ENCODE data around the gene FGGY.
"Not testable (repeated sequence)": the region's sequence is repeated elsewhere in the genome, so short reads cannot be mapped to it uniquely, and the experiment has no call there.

Gene FGGY

DNA sequence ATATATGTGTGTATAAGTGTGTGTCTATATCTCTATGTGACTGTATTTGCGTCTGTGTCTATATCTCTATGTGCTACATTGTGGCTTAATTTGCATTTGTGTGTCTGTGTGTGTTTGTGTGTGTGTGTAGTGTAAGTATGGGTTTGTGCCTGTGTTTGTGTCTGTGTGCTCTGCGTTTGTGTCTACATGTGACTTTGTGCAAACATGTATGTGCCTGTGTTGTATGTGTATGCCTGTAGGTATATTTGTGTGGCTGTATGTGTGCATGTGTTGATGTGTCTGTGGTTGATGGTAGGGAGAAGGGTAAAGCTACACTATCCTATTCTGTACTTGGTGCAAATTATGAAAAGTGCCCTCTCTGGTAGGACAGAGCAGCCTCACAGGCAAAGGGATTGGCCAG, 7.3 kb upstream of the FGGY start:
- DNase-seq (ENCODE audit: low read depth): no peak

DNA sequence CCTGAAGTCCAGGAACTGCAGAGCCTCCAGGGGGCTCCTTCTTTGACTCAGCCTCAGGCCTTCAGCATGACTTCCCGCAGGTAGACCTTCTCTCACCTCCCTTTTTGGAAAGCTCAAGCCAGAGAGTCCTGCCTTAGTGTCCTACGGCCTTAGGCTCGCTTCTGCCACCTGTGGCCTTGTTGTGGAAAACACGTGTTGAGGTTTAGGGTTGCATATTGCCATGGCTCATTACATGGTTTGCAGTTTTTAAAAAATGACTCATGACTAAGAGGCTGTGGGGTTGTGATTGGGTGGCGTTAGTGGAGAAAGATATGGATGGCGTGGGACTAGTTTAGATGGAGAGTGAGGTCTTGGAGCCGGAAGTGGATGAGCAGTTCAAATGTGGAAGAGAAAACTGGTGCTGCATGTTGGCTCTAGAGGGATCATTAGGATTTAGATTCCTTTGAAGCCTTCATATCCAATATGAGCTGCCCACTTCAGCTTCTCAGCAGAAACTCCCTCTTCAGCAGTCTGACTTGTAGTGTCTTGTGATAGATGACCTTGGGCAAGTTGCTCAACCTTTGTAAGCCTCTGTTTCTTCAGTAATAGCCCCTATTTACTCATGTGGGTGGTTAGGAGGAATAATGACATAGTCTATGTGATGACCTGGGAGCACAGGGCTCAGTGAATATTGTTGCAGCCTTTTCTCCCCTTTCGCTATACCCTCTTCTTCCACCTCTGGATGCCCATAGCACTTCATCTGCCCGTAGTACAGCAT, 6.5 kb upstream of the FGGY start:
- no peak for DNase-seq (ENCODE audit: low read depth)

DNA sequence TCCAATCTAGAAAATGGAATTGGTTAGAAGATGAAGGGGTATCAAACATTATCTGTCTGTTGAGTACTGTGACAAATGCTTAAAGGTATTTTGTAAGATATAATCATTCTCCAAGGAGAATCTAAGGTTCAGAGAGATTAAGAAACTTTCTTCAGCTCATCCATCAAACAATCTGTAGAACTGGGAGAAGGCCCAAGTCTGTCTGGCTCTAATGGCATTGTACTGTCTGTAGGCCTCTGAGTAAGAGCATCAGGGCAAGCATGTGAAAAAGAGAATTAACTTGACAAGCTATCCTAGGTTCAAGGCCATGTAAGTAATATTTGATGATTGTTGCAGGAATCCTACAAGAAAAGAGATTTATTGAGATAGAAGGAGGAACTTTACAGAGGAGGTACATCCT, 5.3 kb upstream of the FGGY start:
- no peak for DNase-seq (ENCODE audit: low read depth)

DNA sequence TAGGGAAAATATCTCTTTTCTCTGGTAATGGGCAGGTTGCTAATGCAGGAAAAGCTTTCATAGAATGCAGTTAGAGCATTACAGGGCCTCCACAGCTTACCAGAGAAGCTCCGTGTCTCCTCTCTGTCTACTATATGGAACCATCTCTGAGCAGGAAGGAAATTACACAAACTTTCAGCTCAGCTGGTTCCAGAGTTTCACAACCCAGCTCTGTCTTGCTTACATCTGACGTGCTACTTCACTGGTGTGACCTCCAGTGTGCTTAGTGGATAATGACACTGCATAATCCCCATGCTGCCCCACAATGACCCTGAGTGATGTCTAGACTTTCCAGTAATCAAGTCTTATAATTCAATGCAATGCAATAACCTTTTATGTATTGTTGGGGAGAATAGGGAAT, 4.3 kb upstream of the FGGY start:
- DNase-seq (ENCODE audit: low read depth): no peak

DNA sequence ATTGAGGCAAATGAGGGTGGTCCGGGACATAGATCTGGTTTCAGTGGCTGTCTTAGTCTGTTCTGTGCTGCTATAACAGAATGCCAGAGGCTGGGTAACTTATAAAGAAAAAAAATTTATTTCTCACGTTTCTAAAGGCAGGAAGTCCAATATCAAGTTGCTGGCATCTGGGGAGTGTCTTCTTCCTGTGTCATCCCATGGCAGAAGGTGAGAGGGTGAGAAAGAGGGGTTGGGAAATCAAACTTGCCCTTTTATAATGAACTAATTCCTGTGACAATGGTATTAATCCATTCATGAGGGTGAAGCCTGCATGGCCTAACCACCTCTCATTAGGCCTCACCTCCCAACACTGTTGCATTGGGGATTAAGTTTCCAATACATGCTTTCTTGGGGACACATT, 3.7 kb upstream of the FGGY start:
- DNase-seq (ENCODE audit: low read depth): no peak

DNA sequence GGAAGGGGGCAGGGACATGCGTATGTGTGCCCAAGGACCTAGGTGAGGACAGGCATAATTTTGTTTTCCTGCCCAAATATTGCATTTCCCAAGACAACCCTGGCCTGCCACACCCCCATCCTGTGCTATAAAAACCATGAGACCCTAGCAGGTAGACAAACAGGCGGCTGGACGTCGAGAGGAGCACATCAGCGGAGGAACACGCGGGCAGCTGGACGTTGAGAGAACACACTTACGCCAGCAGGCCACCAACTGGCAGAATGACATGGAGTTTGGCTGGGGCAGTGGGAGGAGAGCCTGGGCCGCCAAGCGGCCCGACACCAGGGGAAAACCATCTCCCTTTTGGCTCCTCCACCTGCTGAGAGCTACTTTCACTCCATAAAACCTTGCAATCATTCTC, 3.0 kb upstream of the FGGY start:
- no peak for DNase-seq (ENCODE audit: low read depth)

DNA sequence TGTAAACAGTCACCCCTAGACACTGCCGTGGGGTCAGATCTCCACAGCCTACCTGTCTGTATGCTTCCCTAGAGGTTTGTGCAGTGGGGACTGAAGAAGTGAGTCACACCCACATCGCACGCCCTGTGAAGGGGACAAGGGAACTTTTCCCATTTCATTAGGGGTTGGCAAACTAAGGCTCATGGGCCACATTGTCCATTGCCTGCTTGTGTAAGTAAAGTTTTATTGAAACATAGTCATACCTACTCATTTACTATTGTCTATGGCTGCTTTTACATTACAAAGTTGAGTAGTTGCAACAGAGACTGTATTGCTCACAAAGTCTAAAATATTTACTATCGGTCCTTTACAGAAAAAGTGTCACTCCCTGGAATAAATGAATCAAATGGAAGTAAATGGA, 2.5 kb upstream of the FGGY start:
- DNase-seq (ENCODE audit: low read depth): no peak

DNA sequence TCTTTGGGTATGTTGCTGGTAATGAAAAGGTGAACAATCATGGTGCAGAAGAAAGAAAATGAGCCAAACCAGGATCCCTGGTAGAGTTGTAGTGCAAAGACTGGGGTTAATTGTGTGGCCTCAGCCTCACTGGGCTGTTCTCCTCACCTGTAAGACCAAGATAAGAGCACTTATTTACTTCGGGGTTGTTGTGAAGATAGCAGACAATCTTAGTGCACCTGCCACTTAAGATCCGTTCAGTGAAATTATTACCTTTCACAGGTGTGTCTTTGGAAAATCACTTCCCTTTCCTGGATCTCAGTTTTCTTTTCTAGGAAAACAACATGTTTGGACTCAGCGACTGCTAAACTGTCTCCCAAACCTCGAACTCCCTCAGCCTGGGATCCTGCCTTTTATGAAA, 1.3 kb upstream of the FGGY start:
- DNase-seq (ENCODE audit: low read depth): no peak

DNA sequence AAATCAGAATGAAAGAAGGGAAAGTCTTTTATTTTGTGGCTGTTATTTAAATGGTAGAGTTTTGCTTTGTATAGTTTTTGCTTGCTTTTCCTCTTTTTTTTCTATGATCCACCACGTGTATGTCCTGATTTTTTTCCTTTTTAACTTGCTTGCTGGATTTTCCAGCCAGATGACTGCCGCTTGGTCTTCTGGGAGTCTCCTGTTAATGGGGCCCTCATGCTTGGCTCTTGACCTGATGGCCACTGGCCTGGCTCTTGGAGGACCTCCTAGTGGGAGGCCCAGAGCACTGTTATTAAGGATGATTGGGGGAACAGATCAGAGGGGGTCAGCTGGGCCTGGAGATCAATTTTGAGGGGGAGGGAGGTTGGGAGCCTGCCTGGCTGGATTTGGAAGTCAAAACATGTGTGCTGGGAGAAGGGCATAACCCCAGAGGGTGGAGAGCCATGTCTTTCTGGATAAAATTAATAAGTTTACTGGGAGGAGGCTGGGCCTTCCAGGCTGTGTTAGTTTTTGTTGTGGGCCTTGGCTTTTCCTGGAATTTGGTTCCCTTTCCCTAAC, 1.2 kb downstream of the FGGY start:
- DNase-seq (ENCODE audit: low read depth): no peak

DNA sequence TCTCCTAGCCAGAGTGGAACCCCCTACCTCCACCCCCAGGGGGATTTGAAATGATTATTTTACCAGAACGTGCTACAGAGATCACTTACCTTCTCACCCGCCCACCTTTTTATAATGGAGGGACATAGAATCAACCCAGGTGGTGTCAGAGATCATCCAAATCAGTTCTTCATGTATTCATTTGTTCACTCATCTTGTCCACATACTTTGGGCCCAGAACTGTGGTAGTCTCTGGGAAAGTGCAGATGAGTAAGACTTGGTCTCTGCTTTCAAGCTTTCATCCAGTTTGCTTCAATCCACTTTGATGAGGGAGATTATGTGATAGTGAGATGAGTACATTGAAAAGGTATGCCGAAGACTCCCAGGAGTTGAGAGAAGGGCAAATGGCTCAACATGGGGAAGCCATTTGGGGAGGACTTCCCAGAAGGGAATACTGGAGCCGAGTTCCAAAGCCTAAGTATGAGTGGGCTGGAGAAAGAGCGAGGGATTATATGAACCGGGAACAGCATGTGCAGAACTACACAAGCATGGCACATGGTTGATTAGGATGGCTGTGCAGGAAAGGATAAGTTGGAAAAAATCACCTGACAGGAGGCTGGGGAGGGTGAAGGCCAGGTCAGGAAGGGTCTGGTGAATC, 1.9 kb downstream of the FGGY start:
- DNase-seq (ENCODE audit: low read depth): no peak

DNA sequence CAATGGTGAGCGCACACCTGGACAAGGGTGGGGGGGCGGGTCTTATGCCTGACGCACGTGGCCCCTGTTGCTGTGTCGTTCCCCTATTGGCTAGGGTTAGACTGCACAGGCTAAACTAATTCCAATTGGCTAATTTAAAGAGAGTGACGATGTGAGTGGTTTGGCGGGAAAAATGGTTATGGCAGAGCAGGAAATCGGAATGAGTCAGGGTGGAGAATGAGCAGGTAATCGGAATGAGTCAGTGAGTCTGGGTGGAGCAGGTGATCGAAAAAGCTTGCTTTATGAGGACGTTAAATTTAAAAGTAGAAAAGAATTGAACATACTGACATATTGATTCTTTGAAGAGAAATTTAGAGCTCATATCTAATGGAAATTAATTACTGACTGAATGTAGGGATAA, 2.8 kb downstream of the FGGY start:
- not testable (repeated sequence) for DNase-seq (ENCODE audit: low read depth)

DNA sequence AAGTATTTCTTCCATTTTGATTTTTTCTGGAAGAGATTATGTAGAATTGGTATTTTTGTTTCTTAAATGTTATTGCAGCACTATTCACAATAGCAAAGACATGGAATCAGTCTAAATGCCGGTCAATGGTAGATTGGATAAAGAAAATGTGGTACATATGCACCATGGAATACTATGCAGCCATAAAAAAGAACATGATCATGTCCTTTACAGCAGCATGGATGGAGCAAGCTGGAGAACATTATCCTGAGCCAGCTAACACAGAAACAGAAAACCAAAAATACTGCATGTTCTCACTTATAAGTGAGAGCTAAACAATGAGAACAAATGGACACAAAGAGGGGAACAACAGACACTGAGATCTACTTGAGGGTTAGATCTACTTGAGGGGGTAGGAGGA, 5.4 kb downstream of the FGGY start:
- DNase-seq (ENCODE audit: low read depth): no peak

DNA sequence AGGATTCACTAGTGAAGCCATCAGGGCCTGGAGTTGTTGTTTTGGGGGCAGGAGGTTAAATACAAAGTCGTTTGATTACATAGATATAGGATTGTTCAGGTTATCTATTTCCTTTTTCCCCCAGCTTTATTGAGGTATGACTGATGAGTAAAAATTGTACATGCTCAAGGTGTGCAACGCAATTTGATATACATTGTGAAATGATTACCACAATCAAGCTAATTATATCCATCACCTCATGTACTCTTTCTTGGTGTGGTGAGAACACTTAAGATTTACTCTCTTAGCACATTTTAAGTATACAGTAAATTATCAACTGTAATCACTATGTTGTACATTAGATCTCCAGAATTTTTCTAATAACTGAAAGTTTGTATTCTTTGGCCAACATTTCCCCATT, 6.0 kb downstream of the FGGY start:
- DNase-seq (ENCODE audit: low read depth): no peak

DNA sequence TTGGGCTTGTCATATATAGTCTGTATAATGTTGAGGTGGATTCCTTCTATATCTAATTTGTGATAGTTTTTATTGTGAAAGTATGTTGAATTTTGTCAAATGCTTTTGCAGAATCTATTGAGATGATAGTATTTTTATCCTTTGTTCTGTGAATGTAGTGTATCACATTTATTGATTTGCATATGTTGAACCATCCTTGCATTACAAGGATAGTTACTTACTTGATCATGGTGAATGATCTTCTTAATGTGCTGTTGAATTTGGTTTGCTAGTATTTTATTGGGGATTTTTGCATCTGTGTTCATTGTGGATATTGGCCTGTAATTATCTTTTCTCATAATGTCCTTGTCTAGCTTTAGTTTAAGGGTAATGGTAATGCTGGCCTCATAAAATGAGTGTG, 8.3 kb downstream of the FGGY start:
- DNase-seq (ENCODE audit: low read depth): no peak

DNA sequence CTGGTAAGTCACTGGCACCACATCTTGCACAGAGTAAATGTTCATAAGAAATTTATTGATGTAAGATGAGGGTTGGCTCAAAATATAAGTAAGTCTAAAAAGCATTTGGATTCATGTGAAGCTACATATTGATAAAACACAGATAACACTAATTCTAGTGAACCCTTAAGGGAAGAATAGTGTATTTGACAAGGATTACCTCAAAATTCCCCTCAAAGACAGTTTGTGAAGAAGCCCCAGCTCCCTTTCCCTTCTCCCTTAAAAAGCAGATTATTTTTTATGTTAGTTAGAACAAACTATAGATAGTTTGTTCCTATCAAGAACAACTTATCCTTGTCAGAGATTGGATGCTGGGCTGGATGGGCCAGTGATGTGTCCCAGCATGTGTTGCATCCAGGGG, 10.7 kb downstream of the FGGY start:
- no peak for DNase-seq (ENCODE audit: low read depth)

DNA sequence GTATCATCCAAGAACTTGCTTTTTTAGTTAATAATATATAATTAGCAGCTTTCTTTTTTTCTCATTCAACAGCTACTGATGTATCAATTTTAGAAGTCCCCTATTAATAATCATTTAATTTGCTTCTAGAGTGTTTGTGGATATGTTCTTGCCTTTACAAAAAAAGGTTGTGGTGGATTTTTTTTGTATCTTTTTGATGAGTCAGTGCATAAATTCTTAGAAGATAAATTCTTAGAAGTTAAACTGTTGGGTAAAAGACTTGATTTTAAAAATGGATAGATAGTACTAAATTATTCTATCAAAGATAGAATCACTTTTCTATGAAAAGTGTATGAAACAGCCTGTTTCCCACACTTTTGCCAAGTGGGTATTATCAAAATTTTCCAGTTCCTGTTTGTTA, 11.9 kb downstream of the FGGY start:
- no peak for DNase-seq (ENCODE audit: low read depth)

DNA sequence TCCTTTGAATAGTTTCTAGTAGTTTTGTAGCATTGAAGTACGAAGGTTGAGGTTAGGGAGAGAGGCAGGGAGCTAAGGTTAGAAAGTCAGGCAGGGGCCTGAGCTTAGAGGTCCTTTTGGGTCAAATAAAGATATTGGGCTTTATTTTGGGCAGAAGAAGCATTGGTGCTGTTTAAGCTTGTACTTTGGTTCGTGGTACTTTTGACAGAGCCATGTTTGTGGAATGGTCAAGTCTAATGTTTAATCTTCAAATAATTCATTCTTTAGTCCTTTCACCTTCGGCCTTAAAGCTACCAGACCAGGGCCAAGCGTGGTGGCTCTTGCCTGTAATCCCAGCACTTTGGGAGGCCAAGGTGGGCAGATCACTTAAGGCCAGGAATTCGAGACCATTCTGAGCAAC, 12.5 kb downstream of the FGGY start:
- no peak for DNase-seq (ENCODE audit: low read depth)

DNA sequence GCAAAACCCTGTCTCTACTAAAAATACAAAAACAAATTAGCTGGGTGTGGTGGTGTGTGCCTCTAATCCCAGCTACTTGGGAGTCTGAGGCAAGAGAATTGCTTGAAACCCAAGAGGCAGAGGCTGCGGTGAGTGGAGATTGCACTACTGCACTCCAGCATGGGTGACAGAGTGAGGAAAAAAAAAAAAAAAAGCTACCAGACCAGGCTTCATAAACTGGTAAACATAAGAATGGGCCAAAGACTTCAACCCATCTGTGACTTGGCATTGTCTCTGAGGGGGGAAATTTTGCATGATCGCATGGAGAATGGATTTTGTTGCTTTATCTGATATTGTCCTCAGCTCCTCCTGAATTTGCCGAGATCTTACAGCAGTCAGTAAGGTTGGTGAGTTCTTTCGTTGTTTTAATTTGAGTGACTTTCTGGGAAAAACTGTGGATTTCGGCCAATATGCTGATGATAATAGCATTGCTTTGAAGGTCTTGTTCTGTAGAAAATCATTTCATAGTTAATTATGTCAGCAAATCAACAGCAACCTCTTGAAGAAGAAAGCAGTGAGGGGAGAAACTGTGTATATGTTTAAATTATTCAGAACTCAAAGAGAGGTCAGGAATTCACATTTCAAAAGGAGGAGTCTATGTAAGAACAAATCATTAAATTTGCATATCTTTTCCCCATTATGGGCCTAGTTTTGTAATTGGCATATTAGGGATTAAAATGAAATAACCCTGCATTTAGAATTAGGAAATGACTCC, 13.1 kb downstream of the FGGY start:
- no peak for DNase-seq (ENCODE audit: low read depth)

DNA sequence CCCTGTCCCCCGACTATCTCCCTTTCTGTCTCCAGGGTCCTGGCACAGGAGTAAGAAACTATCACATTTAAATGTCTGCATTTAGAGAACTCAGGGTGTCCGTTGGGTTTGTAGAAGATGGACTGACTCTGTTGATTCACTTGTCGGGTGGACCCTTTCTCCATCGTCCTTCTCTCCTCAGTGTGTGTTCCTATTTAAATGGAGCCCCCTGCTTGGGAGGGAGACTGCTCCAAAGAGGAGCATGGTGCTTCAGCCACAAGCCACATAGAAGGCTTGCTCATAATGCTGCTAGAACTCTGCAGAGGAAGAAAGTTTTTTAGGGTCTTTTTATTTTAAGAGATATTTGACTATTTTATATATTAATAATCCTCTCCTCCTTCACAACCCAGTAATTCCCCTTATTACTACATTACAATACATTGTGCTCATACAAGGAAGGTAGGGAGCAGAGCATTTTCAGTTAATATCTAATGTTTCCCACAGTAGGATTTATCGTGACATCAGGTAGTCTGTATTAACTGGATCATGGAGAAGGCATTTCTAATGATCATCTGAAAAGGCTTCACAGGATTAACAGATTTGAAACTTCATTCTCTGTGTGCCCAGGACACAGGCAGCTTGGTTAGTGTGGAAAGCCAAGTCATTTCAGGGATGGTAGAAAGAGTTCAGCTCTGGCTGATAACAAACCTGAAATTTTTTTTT, 13.8 kb downstream of the FGGY start:
- no peak for DNase-seq (ENCODE audit: low read depth)

DNA sequence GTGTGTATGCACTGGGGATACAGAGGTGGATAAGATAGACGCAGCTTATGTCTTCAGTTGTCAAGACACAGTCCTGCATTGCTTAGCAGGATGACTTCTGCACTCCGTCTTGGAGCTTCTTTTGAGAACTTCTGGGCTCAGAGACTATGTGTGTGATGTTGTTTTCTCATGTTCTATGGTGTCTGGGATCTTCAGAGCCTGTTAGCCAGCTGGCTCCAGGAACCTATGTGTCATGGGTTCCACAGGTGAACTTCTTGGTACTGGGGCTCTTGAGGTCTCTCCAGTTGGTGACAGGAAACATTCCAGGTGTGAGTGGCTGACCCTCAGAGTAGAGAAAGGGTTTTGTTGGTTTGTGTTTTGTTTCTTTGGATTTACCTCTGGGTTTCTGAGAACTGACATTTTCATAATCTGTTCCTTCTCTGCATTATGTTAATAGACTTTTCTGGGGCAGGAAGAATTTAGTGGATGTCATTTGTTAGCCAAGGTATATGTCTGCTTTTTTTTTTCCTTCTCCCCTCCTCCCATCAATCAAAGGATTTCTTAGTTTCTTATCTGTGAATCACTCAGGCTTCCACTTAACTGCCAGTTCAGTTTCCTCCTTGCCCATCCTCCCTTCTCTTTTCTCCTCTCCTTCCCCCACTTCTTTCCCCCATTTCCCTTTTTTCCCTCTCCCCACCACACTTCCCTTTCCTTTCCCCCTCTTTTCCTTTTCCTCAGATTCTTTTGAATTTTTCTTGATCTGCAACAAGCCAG, 18.1 kb downstream of the FGGY start:
- DNase-seq (ENCODE audit: low read depth): no peak

DNA sequence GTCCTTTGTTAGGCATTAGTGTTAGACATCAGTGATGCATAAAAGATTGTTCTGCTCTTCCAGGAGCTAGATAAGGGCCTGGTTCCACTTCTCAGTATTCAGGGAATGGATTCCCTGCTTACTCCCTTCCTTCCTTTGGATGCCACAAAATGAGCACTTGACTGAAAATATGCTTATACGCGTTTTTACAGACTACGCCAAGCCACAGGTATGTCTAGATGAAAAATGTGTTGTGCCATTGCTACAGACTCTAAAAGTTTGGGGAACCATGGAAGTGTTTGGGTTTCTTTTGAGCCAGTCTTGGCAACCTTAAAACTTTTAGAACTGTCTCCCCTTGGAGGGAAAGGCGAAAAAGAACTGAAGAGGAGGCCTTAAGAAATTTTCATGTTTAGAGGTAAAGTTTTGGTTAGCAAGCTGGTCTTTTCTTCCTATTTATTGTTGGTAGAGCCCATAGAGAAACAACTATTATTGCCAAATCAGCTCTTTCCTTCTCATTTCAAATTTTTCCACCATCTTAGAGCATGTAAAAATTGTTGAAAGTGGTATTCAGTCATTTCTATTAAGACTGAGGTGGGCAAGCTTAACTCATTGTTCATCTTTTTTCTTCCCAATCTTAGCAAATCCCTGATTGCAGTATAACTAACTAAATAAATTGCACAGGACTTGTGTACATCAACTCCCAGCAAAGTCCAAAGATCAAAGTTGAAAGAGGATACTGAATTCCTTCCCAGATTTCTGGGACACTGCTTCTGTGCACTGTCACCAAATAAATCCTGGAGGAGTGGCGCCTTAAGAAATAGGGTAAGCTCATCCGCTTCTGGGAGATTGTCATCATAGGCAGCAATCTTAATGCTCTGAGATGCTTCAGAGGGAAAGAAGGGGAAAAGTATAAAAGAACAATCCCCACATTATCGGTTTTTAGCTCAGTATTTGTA, 18.9 kb downstream of the FGGY start:
- DNase-seq (ENCODE audit: low read depth): no peak

Measured in activated T-cell treated with anti-CD3 and anti-CD28 coated beads for 1 hour (primary cell).